ENCODE measurements around the gene CBR1. TPM values are rescaled to one million over a fixed set of nuclear protein-coding genes. Genes with fewer than 3 reads are reported as not detected.

The CBR1 gene
- polyA plus RNA-seq, 1 donor from 2014 or later, result 9.2 TPM

GRCh38 chr21:36096398-36097290 is 26.8 kb downstream of the CBR1 start:
- Histone ChIP-seq H3K27ac (ENCODE audit: low read length) (no peak overlapping the region), H3K4me3 (ENCODE audit: low read length) (no peak overlapping the region), H2AFZ (ENCODE audit: low read depth, low read length) (no peak overlapping the region), H3K79me2 (replicated peaks; ENCODE audit: insufficient read depth, low read length) (no peaks in the 10 kb centered on the region), H3K27me3 (ENCODE audit: insufficient read depth, low read depth, low read length) (no peaks in the 10 kb centered on the region), H4K20me1 (ENCODE audit: insufficient read depth) (no peaks in the 10 kb centered on the region), H3K9ac (ENCODE audit: low read length) (no peak overlapping the region), H3K9me3 (ENCODE audit: low read length) (no peaks in the 10 kb centered on the region), H3K4me2 (ENCODE audit: low read length) (no peak overlapping the region), H3F3A (ENCODE audit: insufficient read depth, low read length, poor library complexity, severe bottlenecking) (no peaks in the 10 kb centered on the region), H3K9me2 (ENCODE audit: insufficient read depth, low read length) (no peaks in the 10 kb centered on the region), H3K36me3 (ENCODE audit: insufficient read depth, low read length) (no peaks in the 10 kb centered on the region)
- TF ChIP-seq MXI1 (conservative IDR thresholded peaks at IDR 0.05; ENCODE audit: poor library complexity, severe bottlenecking) (no peak), CTCF (IDR thresholded peaks at IDR 0.05; ENCODE audit: poor library complexity, severe bottlenecking) (no peak), RAD21 (conservative IDR thresholded peaks at IDR 0.05) (no peak), SMC3 (conservative IDR thresholded peaks at IDR 0.05; ENCODE audit: poor library complexity) (no peak), EZH2 (IDR thresholded peaks at IDR 0.05; ENCODE audit: borderline replicate concordance, insufficient read depth, low read length, poor library complexity, severe bottlenecking) (no peak), TAF1 (IDR thresholded peaks at IDR 0.05; ENCODE audit: low read depth) (no peak), REST (IDR thresholded peaks at IDR 0.05; ENCODE audit: borderline replicate concordance) (no peak), POLR2AphosphoS5 (IDR thresholded peaks at IDR 0.05) (no peak), EP300 (conservative IDR thresholded peaks at IDR 0.05; ENCODE audit: poor library complexity, severe bottlenecking) (no peak)

DNA sequence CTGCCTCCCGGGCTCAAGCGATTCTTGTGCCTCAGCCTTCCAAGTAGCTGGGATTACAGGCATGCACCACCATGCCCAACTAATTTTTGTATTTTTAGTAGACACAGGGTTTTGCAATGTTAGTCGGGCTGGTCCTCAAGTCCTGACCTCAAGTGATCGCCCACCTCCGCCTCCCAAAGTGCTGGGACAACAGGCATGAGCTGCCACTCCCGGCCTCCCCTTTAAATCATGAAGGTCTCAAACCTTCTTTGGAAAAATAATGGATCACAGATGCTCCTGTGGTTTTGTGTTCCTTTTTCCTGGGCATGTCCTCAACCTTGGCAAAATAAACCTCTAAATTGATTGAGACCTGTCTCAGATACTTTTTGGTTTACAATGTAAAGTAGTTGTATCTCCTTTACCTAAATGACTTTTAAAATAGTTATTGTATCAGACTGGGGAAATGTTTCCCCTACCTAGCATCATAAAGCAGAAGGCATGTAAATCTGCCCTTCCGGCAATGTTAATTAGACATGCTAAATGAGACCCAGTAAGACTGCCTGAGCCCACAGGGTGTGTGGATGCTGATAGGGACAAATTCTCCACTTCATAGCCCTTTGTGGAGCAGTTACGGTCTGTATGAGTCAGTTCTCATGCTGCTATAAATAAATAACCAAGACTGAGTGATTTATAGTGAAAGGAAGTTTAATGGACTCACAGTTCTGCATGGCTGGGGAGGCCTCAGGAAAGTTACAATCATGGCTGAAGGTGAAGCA is 27.8 kb downstream of the CBR1 start:
- Histone ChIP-seq H3K9me2 (ENCODE audit: insufficient read depth, low read length) (no peaks in the 10 kb centered on the region), H3K36me3 (ENCODE audit: insufficient read depth, low read length) (no peaks in the 10 kb centered on the region), H4K20me1 (ENCODE audit: insufficient read depth) (no peaks in the 10 kb centered on the region), H3K27me3 (ENCODE audit: insufficient read depth, low read depth, low read length) (no peaks in the 10 kb centered on the region), H2AFZ (ENCODE audit: low read depth, low read length) (no peak overlapping the region), H3K9me3 (ENCODE audit: low read length) (no peaks in the 10 kb centered on the region), H3K27ac (ENCODE audit: low read length) (no peak overlapping the region), H3K9ac (ENCODE audit: low read length) (no peak overlapping the region), H3K4me2 (ENCODE audit: low read length) (no peak overlapping the region), H3K4me3 (ENCODE audit: low read length) (no peak overlapping the region), H3K79me2 (replicated peaks; ENCODE audit: insufficient read depth, low read length) (no peaks in the 10 kb centered on the region), H3F3A (ENCODE audit: insufficient read depth, low read length, poor library complexity, severe bottlenecking) (no peaks in the 10 kb centered on the region)
- no peak for TF ChIP-seq EP300 (conservative IDR thresholded peaks at IDR 0.05; ENCODE audit: poor library complexity, severe bottlenecking)
